ENCODE results near the gene HK1. TPM values are rescaled to one million over a fixed set of nuclear protein-coding genes. Genes with fewer than 3 reads are reported as not detected.

HK1 gene
- total RNA-seq, 1 experiment from 2014 or later: 140 TPM

GRCh38 chr10:69437321-69438259, 159.3 kb downstream of the HK1 start:
- Histone ChIP-seq H3K4me2 (peak overlapping the region; percentile 80), H3K27me3 (ENCODE audit: insufficient read depth, low read depth) (no peaks in the 10 kb centered on the region), H4K20me1 (ENCODE audit: insufficient read depth) (no peaks in the 10 kb centered on the region), H3K4me1 (replicated peaks; ENCODE audit: insufficient read depth) (peaks cover 54% of the 10 kb centered on the region), H2AFZ (peak overlapping the region; percentile 63; the same call in 1 of the 2 replicates), H3K36me3 (ENCODE audit: low read depth) (no peaks in the 10 kb centered on the region), H3K4me3 (peak overlapping the region; percentile 44; the same call in 1 of the 2 replicates), H3K79me2 (ENCODE audit: low read depth) (no peaks in the 10 kb centered on the region), H3K27ac (peak overlapping the region; percentile 96), H3K9me3 (ENCODE audit: insufficient read depth, low read depth) (no peaks in the 10 kb centered on the region), H3K9me2 (ENCODE audit: insufficient read depth) (no peaks in the 10 kb centered on the region), H3F3A (ENCODE audit: insufficient read depth, low read depth) (peaks cover 42% of the 10 kb centered on the region)
- DNase-seq: peak in 1 of 2 experiments; percentile 67
- TF ChIP-seq CTCF (conservative IDR thresholded peaks at IDR 0.05) (no peak), EZH2 (IDR thresholded peaks at IDR 0.05; ENCODE audit: low read depth) (no peak)
- CTCF ChIA-PET: interaction anchor here (4.1 kb wide), 1 partner anchor 12 kb away, joined by 33 read pairs; the partner anchor contains the start of gene TSPAN15
- intact Hi-C loops (cut with micrococcal nuclease; ENCODE audit: unreplicated experiment): loop anchor here (1.0 kb wide), 3 partner anchors 11 to 29 kb away; partner anchors contain the start of gene TSPAN15
- POLR2A ChIA-PET (ENCODE audit: unreplicated experiment): interaction anchor here (0.6 to 1.0 kb wide), 3 partner anchors 9 to 27 kb away, joined by 3 to 5 read pairs (median 3); no protein-coding TSS in a partner anchor
- no TSS peak for BruUV-seq (replicated peaks)

GRCh38 chr10:69438536-69439349, 160.4 kb downstream of the HK1 start:
- Histone ChIP-seq H3K9me2 (ENCODE audit: insufficient read depth) (no peaks in the 10 kb centered on the region), H3K9me3 (ENCODE audit: insufficient read depth, low read depth) (no peaks in the 10 kb centered on the region), H3K27ac (peak overlapping the region; percentile 96), H3K4me1 (replicated peaks; ENCODE audit: insufficient read depth) (peaks cover 57% of the 10 kb centered on the region), H3K27me3 (ENCODE audit: insufficient read depth, low read depth) (no peaks in the 10 kb centered on the region), H3K79me2 (ENCODE audit: low read depth) (no peaks in the 10 kb centered on the region), H3K4me3 (peak overlapping the region; percentile 44; the same call in 1 of the 2 replicates), H3K36me3 (ENCODE audit: low read depth) (no peaks in the 10 kb centered on the region), H3F3A (ENCODE audit: insufficient read depth, low read depth) (peaks cover 42% of the 10 kb centered on the region), H3K4me2 (peak overlapping the region; percentile 80), H4K20me1 (ENCODE audit: insufficient read depth) (no peaks in the 10 kb centered on the region), H2AFZ (peak overlapping the region; percentile 63)
- intact Hi-C loops (cut with micrococcal nuclease; ENCODE audit: unreplicated experiment): loop anchor here (1.0 kb wide), 4 partner anchors 12 to 30 kb away; partner anchors contain the start of gene TSPAN15
- BruUV-seq (replicated peaks): TSS peak; percentile 98
- POLR2A ChIA-PET (ENCODE audit: unreplicated experiment): interaction anchor here (0.6 to 1.0 kb wide), 5 partner anchors 13 to 476 kb away, joined by 3 to 9 read pairs (median 3); no protein-coding TSS in a partner anchor
- DNase-seq: peak; percentile 72 to 98
- CTCF ChIA-PET: interaction anchor here (4.1 kb wide), 1 partner anchor 11 kb away, joined by 33 read pairs; the partner anchor contains the start of gene TSPAN15
- TF ChIP-seq EZH2 (IDR thresholded peaks at IDR 0.05; ENCODE audit: low read depth): no peak
- TF ChIP-seq CTCF (conservative IDR thresholded peaks at IDR 0.05): no peak
